Measurements from ENCODE around the gene LSMEM2. TPM values are rescaled to one million over a fixed set of nuclear protein-coding genes. Genes with fewer than 3 reads are reported as not detected.

Gene LSMEM2
- not detected in 2 replicates for total RNA-seq

DNA sequence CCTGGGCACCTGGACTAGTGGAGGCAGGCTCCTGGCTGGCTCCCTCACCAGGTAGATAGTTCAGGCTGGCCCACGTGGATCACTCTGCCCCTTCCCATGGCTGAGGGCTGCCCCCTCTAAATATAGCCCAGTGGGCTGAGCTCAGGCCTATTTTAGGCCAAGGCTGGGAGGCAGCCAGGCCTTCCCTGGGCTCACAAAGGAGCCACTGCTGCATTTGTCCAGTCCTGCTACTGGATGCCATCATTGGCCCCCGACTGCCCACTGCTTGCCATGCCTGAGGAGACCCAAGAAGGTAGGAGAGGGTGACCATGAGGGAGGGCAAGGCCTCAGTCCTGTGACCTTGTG, at the start of gene LSMEM2:
Gene LSMEM2 (plus strand): TSS at position 208 of the 345 bp plus-strand sequence. CDS start 27 bp downstream, at position 235.

GRCh38 chr3:50235716-50236483, 43.0 kb upstream of the LSMEM2 start, which contains the start of gene GNAI2:
Gene GNAI2 (plus strand): TSS chr3:50236204. CDS start chr3:50236336, 132 bp downstream.

GRCh38 chr3:50268703-50269451, 10.0 kb upstream of the LSMEM2 start, which contains the start of gene SEMA3B:
Gene SEMA3B (plus strand): TSS chr3:50269147. CDS start chr3:50269241, 94 bp downstream.

GRCh38 chr3:50292159-50293078, 13.5 kb downstream of the LSMEM2 start, which contains the start of gene IFRD2:
Gene IFRD2 (minus strand): TSS chr3:50292429. CDS start chr3:50292274, 155 bp downstream.

DNA sequence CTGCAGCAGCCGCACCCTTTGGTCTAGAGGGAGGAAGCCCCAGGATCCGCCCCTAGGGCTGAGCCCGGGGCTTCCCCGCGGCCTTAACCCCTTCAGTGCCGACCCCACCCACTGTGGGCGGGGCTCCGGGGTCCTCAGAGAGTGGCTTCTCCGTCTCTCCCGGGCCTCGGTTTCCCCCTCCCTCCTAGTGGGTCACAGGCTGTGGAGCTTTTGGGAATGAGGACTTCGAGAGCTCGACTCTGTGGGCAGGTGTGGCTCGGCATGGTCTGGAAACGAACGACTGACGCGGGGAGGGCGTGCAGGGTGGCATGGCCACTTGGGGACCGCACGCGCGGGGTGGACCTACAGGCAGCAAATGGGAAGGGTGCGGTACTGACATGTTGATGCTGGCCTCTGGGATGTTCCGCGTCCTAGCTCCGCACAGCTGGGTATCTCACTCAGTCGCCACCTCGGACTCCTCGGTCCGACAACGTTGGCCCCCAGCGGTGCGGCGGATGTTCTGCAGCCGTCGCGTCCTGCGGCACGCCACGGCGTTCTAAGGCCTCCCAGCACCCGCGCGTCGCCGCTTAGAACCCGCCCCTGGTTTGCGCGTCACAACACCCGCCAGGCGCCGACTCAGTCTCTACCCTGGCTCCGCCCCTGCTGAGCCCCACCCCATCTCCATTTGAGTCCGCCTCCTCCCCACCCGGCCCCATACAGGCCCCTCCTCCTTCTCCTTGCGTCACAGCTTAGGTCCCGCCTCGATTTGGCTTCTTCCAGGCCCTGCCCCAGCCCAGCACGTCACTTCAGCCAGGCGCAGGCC, 20.1 kb downstream of the LSMEM2 start, which contains the start of the genes HYAL3 and NAA80:
Gene HYAL3 (minus strand): TSS at position 570 of the 802 bp plus-strand sequence. CDS start 3,803 bp downstream, outside the sequence.
Gene NAA80 (minus strand): TSS at position 570 of the 802 bp plus-strand sequence. CDS start 1,942 bp downstream, outside the sequence.

GRCh38 chr3:50303013-50303815, 24.3 kb downstream of the LSMEM2 start, which contains the start of gene HYAL1:
Gene HYAL1 (minus strand): TSS chr3:50303574. CDS start chr3:50302956, 618 bp downstream.

DNA sequence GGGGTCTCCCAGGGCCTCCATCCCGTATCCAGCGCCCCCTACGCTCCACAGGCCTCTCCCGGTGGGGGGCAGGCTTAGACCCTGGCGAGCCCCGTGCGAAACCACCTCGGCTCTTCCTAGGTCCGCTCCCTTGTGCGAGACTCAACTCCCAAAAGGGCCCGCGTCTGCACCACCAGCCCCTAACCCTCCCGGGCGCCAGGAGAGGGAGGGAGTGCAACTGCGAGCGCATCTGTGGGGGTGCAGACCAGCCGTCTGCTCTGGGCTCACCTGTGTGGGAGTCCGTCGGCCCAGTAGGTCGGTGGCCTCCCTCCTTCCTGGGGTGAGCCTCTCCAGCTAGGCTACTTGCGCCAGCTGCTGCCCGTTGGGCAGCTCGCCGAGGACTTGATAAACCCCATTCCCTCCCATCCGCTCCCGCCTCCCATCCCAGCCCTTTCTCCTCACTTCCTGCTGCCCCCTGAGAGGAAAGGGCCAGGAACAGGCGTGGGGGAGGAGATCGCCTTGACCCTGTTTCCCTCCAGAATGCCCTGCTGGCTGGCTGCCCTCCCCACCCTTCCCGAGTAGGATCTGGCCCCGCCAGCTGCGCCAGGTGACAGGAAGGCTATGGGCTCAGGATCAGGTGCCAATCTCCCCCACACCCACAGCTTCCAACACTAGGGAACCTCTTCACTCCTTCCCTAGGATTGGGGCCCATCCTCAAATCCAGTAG, 43.7 kb downstream of the LSMEM2 start, which contains the start of gene HYAL2:
Gene HYAL2 (minus strand): TSS at position 360 of the 706 bp plus-strand sequence. CDS start 2,256 bp downstream, outside the sequence.

GRCh38 chr3:50327943-50328691, 49.2 kb downstream of the LSMEM2 start, which contains the start of gene TUSC2:
Gene TUSC2 (minus strand): TSS chr3:50328223. CDS start chr3:50328099, 124 bp downstream.

Other genes starting within 250 kb of the LSMEM2 start
- gene RBM5, start 190.2 kb upstream of the LSMEM2 start, total RNA-seq: 128 and 164 TPM in 2 replicates
- gene SEMA3F, start 123.8 kb upstream of the LSMEM2 start, total RNA-seq: 0.25 and 0.55 TPM in 2 replicates
- not detected in 2 replicates for gene GNAT1, start 87.5 kb upstream of the LSMEM2 start, total RNA-seq
- not detected in 2 replicates for gene SLC38A3, start 73.8 kb upstream of the LSMEM2 start, total RNA-seq
- 226 and 259 TPM in 2 replicates for gene GNAI2, start 42.9 kb upstream of the LSMEM2 start, total RNA-seq
- 6.8 and 29.5 TPM in 2 replicates for gene SEMA3B, start 9.9 kb upstream of the LSMEM2 start, total RNA-seq
- gene IFRD2, start 13.3 kb downstream of the LSMEM2 start, total RNA-seq: 69.5 and 109 TPM in 2 replicates
- 3.0 and 3.2 TPM in 2 replicates for gene HYAL3, start 20.3 kb downstream of the LSMEM2 start, total RNA-seq
- 3.4 and 4.6 TPM in 2 replicates for gene NAA80, start 20.3 kb downstream of the LSMEM2 start, total RNA-seq
- 0.50 and 0.66 TPM in 2 replicates for gene HYAL1, start 24.5 kb downstream of the LSMEM2 start, total RNA-seq
- gene HYAL2, start 43.7 kb downstream of the LSMEM2 start, total RNA-seq: 65.6 and 66.0 TPM in 2 replicates
- gene TUSC2, start 49.1 kb downstream of the LSMEM2 start, total RNA-seq: 17.0 and 17.6 TPM in 2 replicates
- gene RASSF1, start 61.7 kb downstream of the LSMEM2 start, total RNA-seq: 36.9 and 42.8 TPM in 2 replicates
- gene ZMYND10, start 66.6 kb downstream of the LSMEM2 start, total RNA-seq: 1.2 and 2.3 TPM in 2 replicates
- 23.8 and 27.6 TPM in 2 replicates for gene NPRL2, start 71.7 kb downstream of the LSMEM2 start, total RNA-seq
- gene CYB561D2, start 71.8 kb downstream of the LSMEM2 start, total RNA-seq: 31.2 and 39.6 TPM in 2 replicates
- 38.7 and 44.0 TPM in 2 replicates for gene TMEM115, start 80.4 kb downstream of the LSMEM2 start, total RNA-seq
- gene CACNA2D2, start 224.5 kb downstream of the LSMEM2 start, total RNA-seq: under 0.01 TPM in 2 replicates